Brain microvascular endothelial cell (primary cell): Measurements from ENCODE around the gene MED27.

ENCODE experiments used
- DNase-seq: peaks from one replicate; pipeline ENCODE4 v3.0.0-alpha.2; 2020
- H3K27ac ChIP-seq: fragments of 250-450 bp; sonication (Bioruptor Pico); 2 replicates; pipeline ENCODE4 v1.5.1; 2020; ENCODE audit warnings: mild to moderate bottlenecking, moderate library complexity
- H3K27me3 ChIP-seq: fragments of 250-450 bp; sonication (Bioruptor Pico); replicated peaks from 2 replicates; pipeline ENCODE4 v1.5.1; 2020; ENCODE audit warnings: mild to moderate bottlenecking
- H3K36me3 ChIP-seq: fragments of 250-450 bp; sonication (Bioruptor Pico); replicated peaks from 2 replicates; pipeline ENCODE4 v1.5.1; 2020; ENCODE audit warnings: mild to moderate bottlenecking
- H3K4me3 ChIP-seq: 2 replicates; pipeline ENCODE4 v1.5.1; 2011; ENCODE audit warnings: low read depth, mild to moderate bottlenecking, control low read depth, low read length, moderate library complexity
- in situ Hi-C: cut with HindIII; loops from 2 replicates; pipeline ENCODE4 v1.10.0; 2017; ENCODE audit warnings: low sequenced_read_pairs, low pct_ligation_motif_present
- TF ChIP-seq, protein P1 (sequence below): IDR thresholded peaks from 2 replicates; pipeline ENCODE4 v1.5.1; 2011; ENCODE audit warnings: low read depth, mild to moderate bottlenecking, moderate library complexity, low read length, control low read depth, inconsistent platforms; ENCODE audit errors: missing control alignments

MED27 gene

DNA sequence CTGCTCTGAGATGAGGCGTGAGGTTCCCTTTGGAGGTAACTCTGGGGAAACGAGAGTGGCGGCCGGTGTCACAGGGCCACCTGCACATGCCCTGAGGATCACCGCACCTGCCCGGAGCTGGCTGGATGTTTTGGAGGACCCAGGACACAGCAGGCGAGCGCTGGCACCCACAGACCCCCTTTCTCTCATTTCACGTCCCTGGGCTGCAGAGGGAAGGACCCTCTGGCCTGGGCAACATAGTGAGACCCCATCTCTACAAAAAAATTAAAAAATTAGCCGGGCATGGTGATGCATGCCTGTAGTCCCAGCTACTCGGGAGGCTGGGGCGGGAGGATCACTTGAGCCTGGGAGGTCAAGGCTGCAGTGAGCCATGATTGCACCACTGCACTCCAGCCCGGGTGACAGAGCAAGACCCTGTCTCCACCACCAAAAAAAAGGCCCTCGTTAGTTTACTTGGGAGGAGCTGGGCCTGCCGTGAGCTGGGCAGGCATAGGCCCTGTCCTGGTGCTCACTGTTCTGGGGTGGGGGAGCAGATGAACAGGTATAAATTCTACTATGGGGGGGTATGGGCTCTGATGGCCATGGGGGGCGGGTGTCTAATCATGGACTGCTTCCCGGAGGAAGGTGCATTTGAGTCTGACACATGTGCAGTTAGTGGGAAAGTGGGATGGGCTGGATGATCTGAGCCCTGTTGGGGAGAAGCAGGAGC, 242.9 kb downstream of the MED27 start:
- H3K36me3 ChIP-seq: no peaks in the 10 kb centered on the region
- TF ChIP-seq, protein P1, sequence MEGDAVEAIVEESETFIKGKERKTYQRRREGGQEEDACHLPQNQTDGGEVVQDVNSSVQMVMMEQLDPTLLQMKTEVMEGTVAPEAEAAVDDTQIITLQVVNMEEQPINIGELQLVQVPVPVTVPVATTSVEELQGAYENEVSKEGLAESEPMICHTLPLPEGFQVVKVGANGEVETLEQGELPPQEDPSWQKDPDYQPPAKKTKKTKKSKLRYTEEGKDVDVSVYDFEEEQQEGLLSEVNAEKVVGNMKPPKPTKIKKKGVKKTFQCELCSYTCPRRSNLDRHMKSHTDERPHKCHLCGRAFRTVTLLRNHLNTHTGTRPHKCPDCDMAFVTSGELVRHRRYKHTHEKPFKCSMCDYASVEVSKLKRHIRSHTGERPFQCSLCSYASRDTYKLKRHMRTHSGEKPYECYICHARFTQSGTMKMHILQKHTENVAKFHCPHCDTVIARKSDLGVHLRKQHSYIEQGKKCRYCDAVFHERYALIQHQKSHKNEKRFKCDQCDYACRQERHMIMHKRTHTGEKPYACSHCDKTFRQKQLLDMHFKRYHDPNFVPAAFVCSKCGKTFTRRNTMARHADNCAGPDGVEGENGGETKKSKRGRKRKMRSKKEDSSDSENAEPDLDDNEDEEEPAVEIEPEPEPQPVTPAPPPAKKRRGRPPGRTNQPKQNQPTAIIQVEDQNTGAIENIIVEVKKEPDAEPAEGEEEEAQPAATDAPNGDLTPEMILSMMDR: no peak
- H3K4me3 ChIP-seq: no peak overlapping the region
- no peaks in the 10 kb centered on the region for H3K27me3 ChIP-seq
- in situ Hi-C loops: no loop called here
- DNase-seq: no peak
- H3K27ac ChIP-seq: no peak overlapping the region

DNA sequence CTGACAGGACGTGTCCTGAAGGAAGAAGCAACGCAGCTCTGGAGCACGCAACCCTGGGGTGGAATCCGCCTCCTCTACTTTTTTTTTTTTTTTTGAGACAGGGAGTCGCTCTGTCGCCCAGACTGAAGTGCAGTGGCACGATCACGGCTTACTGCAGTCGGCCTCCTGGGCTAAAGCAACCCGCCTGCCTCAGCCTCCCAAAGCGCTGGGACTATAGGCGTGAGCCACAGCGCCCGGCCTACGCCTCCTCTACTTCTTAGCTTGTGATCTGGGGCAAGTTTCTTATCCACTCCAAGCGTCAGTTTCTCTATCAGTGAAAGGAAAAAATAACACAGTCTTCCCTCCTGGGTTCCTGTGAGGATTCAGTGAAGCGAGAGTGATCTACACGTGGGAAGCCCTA, 243.6 kb downstream of the MED27 start:
- Histone ChIP-seq H3K36me3 (no peaks in the 10 kb centered on the region), H3K4me3 (no peak overlapping the region), H3K27me3 (no peaks in the 10 kb centered on the region), H3K27ac (no peak overlapping the region)
- in situ Hi-C loops: no loop called here
- TF ChIP-seq, protein P1: no peak
- no peak for DNase-seq

DNA sequence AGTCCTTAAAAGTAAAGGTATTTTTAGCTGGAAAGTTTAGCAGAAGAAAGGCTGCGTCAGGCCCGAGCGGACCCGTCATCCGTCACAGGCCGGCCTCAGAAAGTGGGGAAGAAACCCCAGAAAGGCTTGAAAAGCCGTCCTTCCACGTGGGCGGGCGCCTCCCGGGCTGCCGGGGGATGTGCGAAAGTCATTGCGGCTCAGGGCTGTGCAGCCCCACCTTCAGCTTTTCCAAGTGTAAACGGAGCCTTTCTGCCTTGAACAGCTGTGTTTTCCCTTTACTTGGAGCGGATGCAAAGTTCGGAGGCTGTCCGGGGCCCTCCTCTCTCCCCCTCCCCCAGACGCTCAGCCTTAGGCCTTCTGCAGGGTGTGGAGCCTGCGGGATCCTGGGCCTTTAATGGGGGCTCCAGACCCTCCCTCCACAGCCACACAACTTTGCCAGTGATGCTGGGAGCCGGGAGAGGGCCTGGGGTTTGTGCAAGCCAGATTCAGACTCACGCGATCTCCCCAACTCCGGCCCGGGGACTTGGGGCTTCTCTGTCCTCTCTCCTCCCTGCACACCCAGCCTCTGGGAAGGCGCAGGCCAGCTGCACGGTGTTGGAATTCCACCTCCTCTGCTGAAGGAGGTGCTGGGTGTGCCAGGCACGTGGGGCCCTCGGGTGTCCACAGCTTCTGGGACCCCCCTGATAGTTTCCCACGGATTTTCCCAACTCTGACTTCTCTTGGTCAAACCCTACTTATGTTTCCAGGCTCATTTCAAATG, 244.3 kb downstream of the MED27 start:
- no peaks in the 10 kb centered on the region for H3K27me3 ChIP-seq
- in situ Hi-C loops: no loop called here
- no peak overlapping the region for H3K4me3 ChIP-seq
- no peak overlapping the region for H3K27ac ChIP-seq
- TF ChIP-seq, protein P1: no peak
- DNase-seq: no peak
- no peaks in the 10 kb centered on the region for H3K36me3 ChIP-seq

DNA sequence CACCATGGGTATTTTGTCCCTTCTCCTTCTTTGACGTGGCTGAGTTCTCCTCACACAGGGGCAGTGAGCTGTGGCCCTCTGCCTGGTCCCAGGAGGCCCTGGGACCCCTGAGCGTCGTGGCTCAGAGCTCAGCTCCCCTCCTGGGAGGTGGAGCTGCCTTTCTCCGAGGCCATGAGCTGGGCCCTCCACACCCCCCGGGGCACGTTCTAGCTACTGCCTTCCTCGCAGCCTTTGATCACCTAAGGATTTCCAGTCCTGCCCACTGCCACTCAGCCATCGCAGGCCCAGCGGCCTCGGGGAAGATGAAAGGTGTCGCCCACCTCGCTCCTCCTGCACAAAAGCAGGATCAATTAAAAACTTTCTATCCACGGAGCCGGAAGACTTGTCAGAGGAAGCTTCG, 244.9 kb downstream of the MED27 start:
- in situ Hi-C loops: no loop called here

DNA sequence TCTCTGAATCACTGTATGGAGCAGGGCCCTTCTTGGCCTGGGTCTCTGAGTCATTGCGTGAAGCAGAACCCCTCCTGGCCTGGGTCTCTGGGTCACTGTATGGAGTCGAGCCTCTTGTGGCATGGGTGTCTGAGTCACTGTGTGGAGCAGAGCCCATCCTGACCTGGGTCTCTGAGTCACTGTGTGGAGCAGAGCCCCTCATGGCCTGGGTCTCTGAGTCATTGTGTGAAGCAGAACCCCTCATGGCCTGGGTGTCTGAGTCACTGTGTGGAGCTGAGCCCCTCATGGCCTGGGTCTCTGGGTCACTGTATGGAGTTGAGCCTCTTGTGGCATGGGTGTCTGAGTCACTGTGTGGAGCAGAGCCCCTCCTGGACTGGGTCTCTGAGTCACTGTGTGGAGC, 245.8 kb downstream of the MED27 start:
- Histone ChIP-seq H3K27me3 (no peaks in the 10 kb centered on the region), H3K27ac (no peak overlapping the region), H3K36me3 (no peaks in the 10 kb centered on the region), H3K4me3 (no peak overlapping the region)
- in situ Hi-C loops: no loop called here
- TF ChIP-seq, protein P1: no peak
- peak; percentile 35 for DNase-seq

More for the DNA sequence above, 244.9 kb downstream of the MED27 start:
- TF ChIP-seq, protein P1: no peak
- H3K27ac ChIP-seq: no peak overlapping the region
- H3K27me3 ChIP-seq: no peaks in the 10 kb centered on the region
- no peaks in the 10 kb centered on the region for H3K36me3 ChIP-seq
- no peak for DNase-seq
- no peak overlapping the region for H3K4me3 ChIP-seq
